GM18517 (cell line): ENCODE results near the gene RIPOR3.
"Not testable (repeated sequence)": the region's sequence is repeated elsewhere in the genome, so short reads cannot be mapped to it uniquely, and the experiment has no call there.

Experiments used
- ATAC-seq: cut with Tn5 transposase; IDR thresholded peaks from one replicate; pipeline ENCODE4 v1.9.1; 2021; ENCODE audit warnings: mild to moderate bottlenecking, moderate library complexity; ENCODE audit not compliant: unreplicated experiment

Gene RIPOR3

GRCh38 chr20:50682065-50682464 lies 9.3 kb downstream of the RIPOR3 start:
- no peak for ATAC-seq

- no peak for ATAC-seq
These were observed 9.8 kb downstream of the RIPOR3 start for GRCh38 chr20:50681359-50682064.

- no peak for ATAC-seq
These were observed 11.0 kb downstream of the RIPOR3 start for GRCh38 chr20:50680105-50680960.

DNA sequence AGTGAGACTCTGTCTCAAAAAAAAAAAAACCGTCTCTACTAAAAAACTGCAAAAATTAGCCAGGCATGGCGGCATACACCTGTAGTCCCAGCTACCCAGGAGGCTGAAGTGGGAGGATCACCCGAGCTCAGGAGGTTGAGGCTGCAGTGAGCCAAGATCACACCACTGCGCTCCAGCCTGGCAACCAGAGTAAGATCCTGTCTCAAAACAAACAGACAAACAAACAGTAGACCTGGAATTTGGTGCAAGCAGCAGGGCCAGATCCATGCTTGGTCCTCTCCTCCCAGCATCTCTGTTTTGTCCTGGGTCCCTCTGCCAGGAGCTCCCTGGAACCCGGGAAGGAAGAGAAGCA lies 11.6 kb downstream of the RIPOR3 start:
- no peak for ATAC-seq

DNA sequence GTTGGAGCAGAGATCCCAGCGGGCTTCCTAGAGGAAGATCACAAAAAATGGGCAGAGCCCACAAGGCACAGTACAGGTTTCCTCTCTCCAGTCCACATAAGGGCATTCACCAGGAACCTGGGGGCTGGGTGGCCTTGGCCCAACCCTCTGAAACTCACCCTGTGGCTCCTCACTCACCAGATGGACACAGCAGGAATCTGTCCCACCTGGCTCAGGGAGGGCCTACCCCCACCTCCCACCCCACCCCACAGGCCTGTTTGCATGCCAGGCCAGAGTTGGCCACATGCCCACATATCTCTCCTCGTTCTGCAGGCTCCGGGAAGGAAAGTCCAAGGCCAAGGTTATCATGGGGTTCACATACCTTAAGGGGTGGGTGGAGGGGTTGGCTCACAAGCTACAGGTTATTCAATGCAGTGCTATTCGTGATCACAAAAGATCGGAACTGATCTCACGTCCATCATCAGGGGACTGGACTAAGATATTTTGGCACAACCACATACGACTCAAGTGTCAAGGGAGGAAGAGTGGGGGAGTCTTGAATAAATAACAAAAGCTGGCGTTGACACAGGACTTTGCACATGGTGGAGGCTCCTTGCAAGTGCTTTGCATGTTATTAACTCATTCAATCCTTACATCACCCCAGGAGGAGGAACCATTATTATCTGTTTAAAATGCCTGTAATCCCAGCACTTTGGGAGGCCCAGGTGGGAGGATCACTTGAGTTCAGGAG lies 13.0 kb downstream of the RIPOR3 start:
- ATAC-seq: no peak

DNA sequence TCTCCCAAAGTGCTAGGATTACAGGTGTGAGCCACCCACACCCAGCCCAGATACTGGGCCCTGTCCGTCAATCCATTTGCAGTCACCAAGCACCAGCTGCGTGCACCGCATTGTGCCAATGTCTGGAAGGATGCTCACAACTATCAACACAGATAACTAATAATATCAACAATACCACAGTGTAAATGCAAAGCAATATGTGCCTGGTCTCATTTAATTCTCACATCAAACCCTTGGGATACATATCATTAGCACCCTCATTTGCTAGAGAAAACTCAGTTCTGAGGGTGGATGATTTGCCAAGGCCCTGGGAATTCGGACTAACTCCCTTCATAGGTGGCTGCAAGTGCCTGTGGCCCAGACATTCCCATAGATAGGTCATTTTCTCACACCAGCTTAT lies 14.5 kb downstream of the RIPOR3 start:
- no peak for ATAC-seq

- ATAC-seq: not testable (repeated sequence)
These were observed 15.0 kb downstream of the RIPOR3 start for GRCh38 chr20:50676377-50676731.

DNA sequence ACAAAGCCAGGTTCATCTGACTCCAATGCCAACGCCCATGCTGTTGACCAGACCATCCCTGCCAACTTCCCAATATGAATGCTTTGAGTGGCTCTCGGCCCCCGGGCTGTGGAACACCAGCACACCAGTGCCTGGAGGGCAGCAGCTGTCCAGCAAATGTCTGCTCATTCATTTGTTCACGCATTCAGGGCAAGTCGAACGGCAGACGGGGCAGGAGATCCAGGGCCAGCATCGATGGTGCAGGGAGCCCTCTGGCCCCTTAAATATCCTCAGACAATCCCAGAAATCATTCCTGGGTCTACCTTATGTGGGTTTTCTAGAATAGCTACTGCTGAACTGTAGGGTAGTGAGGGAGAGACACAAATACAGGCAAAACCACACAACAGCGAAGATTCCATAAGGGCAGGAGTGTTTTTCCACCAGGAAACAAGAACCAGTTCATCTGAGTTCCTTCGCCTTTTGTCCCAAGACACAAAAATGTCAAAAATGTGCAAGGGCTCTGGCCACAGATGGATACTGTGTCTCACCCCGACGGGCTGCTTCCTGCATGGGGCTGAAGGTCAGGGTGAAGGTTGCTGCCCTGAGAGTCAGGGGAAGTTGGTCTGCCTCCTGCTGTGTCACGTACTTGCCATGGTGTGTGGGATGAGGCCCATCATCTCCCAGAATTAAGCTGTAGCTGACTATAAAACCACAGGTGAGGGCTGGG lies 15.5 kb downstream of the RIPOR3 start:
- no peak for ATAC-seq

DNA sequence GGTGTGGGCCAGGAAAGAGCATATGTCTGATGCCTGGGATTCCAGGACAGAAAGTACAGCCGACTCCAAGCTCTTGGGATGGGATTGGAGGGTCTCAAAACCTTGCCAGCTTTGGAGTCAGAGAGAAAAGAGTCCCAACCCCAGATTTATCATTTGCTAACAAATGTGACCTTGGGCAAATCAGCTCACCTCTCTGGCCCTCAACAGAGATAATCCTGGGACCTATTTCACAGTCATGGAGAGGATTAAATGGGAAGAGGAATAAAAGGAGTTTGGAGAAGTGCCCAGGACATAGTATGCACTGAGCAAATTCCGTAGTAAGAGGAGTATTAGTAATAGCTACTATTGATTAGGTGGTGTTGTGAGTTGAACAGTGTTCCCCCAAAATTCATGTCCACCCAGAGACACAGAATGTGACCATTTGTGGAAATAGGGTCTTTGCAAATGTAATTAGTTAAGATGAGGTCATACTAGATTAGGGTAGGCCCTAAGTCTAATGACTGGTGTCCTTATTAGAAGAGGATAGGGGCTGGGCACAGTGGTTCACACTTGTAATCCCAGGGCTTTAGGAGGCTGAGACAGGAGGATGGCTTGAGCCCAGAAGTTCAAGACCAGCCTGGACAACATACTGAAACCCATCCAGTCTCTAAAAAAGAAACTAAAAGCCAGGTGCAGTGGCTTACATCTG lies 17.1 kb downstream of the RIPOR3 start:
- no peak for ATAC-seq

DNA sequence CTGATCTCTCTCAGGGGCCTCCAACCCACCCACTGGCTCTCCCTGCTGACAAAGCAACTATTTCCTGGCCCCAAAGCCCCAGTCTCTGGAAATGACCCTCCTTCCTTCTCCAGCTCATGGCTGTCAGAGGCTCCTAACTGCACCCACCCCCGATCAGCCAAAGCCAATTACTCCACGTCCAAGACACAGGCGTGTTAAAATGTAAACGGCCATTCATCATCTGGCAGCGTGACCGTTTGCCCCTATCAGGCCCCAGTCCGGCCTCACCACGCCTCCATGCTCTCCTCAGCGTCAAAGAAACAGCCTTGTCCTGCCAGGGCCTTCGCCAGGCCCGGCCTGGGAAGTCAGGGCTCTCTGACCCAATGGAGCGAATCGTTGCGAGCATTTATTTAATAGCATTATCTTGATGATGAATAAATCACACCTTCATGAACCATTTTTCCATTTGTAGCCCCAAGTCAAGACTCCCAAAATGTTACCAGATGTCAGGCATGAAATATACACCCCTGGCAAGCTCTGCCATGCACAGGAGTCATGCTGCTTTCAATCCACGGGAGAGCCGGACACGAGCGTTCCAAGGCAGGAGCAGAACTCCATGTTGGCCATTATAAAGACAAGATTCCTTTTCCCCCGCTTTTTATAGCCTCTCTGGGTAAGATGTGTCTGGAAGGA lies 17.7 kb downstream of the RIPOR3 start:
- ATAC-seq: no peak

DNA sequence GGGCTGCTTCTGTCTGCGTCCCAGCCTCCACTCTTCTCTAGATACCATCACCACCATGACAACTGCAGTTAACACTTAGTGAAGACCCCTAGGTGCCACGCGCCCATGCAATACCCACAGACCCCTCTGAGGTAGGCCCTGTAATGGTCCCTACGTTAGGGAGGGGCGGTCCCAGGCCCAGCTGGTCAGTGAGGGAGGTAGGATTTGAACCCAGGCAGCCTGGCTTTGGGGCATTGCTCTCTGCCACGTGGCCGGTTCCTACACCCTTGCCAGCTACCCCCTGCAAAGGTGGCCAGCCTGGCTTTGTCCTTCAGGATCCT lies 18.2 kb downstream of the RIPOR3 start:
- no peak for ATAC-seq

DNA sequence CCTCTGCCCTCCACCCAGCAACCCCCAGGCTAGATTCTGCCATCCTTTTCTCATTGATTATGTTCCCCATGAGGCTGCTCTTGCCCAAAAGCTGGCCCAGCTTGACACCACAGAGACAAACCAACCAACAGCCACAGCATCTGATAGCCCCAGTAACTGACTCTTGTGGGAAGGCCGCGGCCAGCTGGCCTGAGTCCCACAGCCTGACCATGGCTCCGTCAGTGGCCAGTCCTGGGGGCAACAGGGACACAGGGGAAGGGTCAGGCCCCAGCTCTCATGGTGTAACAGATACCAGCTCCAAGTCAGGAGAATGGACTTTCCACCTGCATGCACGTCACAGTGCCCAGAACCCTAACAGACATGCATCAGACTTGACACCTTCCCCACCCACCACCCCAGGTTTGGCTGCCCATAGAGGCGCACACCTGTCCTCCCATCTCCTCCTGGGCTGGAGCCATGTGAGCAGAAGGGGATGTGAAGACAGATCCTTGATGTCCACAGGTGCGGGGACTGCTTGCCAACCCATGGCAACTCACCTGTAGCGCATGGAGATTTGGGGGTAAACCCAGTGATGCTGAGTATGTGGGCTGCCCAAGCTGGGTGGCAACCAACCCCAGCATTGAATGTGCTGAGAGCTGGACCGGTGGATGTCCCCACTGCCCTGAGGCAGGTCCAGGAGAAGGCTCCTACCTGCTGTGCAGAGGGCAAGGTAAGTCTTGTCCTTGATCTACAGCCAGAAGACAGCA lies 18.8 kb downstream of the RIPOR3 start:
- ATAC-seq: no peak

- no peak for ATAC-seq
These were observed 19.7 kb downstream of the RIPOR3 start for GRCh38 chr20:50671626-50672025.

GRCh38 chr20:50671010-50671409 lies 20.3 kb downstream of the RIPOR3 start:
- not testable (repeated sequence) for ATAC-seq

GRCh38 chr20:50670126-50670862 lies 21.0 kb downstream of the RIPOR3 start:
- no peak for ATAC-seq

GRCh38 chr20:50668798-50669197 lies 22.5 kb downstream of the RIPOR3 start:
- no peak for ATAC-seq

DNA sequence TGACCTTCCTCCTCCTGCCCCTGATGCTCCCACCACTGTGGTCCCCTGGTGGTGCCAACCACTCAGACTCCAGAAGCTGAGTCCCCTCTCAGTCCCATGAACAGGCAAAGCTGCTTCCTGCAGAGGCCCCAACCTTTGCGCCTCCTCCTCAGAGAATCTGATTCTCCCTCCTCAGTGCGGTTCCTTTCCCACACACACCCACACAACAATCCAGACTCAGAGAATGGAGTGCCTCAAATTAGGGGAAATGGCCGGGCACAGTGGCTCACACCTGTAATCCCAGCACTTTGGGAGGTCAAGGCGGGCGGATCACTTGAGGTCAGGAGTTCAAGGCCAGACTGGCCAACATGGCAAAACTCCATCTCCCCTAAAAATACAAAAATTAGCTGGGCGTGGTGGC lies 23.0 kb downstream of the RIPOR3 start:
- no peak for ATAC-seq

DNA sequence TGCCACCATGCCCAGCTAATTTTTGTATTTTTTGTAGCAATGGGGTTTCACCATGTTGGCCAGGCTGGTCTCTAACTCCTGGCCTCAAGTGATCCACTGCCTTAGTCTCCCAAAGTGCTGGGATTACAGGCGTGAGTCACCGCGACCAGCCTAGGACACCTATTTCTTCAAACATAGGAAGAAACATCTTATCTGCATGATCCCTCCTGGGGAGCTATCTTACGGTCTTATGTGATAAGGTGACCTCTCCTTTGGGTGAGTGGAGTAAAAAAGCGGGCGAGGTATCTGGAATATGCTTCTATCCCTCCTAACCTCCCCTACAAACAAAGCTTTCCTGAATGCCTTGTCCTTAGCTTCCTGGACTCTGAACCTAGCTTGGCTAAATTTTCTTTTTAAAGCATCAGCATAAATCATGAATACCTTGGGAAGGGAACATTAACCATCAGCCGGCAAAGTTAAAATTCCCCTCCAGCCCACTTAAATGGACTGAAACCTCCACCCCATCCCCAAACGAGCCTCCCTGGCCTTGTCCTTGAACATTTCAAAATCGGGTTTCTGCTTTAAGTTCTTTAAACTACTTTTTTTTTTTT lies 24.5 kb downstream of the RIPOR3 start:
- no peak for ATAC-seq
